Measurements from ENCODE around the gene NRP1.
A peak's percentile ranks its signal among the peaks of the same experiment; 100 is the strongest.

The NRP1 gene

GRCh38 chr10:33165911-33166310, 168.6 kb downstream of the NRP1 start:
- in situ Hi-C loops (cut with HindIII; ENCODE audit: low sequenced_read_pairs) = no loop called here
- H3K4me3 ChIP-seq (ENCODE audit: low read depth, low read length) = no peak overlapping the region
- TF ChIP-seq CTCF (IDR thresholded peaks at IDR 0.05; ENCODE audit: low read depth, low read length) = no peak
- no peak for DNase-seq (ENCODE audit: low read depth, low spot score)

GRCh38 chr10:33164060-33164709, 170.3 kb downstream of the NRP1 start:
- H3K4me3 ChIP-seq (ENCODE audit: low read depth, low read length) = no peak overlapping the region
- in situ Hi-C loops (cut with HindIII; ENCODE audit: low sequenced_read_pairs) = no loop called here
- DNase-seq (ENCODE audit: low read depth, low spot score) = peak; percentile 56

GRCh38 chr10:33162248-33162575, 172.3 kb downstream of the NRP1 start:
- H3K4me3 ChIP-seq (ENCODE audit: low read depth, low read length) = no peak overlapping the region
- no peak for TF ChIP-seq CTCF (IDR thresholded peaks at IDR 0.05; ENCODE audit: low read depth, low read length)
- in situ Hi-C loops (cut with HindIII; ENCODE audit: low sequenced_read_pairs) = no loop called here
- no peak for DNase-seq (ENCODE audit: low read depth, low spot score)

More at GRCh38 chr10:33164060-33164709, 170.3 kb downstream of the NRP1 start:
- no peak for TF ChIP-seq CTCF (IDR thresholded peaks at IDR 0.05; ENCODE audit: low read depth, low read length)

DNA sequence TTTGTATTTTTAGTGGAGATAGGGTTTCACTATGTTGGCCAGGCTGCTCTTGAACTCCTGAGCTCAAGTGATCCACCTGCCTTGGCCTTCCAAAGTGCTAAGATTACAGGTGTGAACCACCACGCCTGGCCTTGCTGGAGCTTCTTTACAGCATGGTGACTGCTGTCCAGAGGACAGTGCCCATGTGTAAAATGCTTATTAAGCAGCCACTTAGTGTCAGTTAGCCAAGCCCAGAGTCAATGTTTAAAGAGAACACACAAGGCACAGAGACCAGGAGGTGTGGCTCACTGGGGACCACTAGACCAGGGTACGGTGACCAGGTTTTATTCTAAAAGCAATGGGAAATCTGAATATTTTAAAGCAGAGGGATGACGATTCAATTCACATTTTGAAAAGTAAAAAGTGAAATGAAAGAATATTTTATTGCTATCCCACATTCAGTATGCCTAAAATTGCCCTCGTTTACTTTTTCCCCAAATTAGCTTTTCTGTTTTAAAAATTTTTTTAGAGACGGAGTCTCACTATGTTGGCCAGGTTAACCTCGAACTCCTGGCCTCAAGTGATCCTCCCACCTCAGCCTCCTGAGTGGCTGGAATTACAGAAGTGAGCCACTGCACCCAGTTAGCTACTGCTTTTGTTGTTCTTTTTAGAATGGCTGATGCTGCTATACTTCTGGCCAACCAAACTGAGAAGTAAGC, 172.8 kb downstream of the NRP1 start:
- in situ Hi-C loops (cut with HindIII; ENCODE audit: low sequenced_read_pairs) = no loop called here
- no peak for TF ChIP-seq CTCF (IDR thresholded peaks at IDR 0.05; ENCODE audit: low read depth, low read length)
- DNase-seq (ENCODE audit: low read depth, low spot score) = no peak
- no peak overlapping the region for H3K4me3 ChIP-seq (ENCODE audit: low read depth, low read length)

GRCh38 chr10:33160151-33160550, 174.3 kb downstream of the NRP1 start:
- TF ChIP-seq CTCF (IDR thresholded peaks at IDR 0.05; ENCODE audit: low read depth, low read length) = no peak
- in situ Hi-C loops (cut with HindIII; ENCODE audit: low sequenced_read_pairs) = no loop called here
- no peak overlapping the region for H3K4me3 ChIP-seq (ENCODE audit: low read depth, low read length)
- DNase-seq (ENCODE audit: low read depth, low spot score) = no peak

DNA sequence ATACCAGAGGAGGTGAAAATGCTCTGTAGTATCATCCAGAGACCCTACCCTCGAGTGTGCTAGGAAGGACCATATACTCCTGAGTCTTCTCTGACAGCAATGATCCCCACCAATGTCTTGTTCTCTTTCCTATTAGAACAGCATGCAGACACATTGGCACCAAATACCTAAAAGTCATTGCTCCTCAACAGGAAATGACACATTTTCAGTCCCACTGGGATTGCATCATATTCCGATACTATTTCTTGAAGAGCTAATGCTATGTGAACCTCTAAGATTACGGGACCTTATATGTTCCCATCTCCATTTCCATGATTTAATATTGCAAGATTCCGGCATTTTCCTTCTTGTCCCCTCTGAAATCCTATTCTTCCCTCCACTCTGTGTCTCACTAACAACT, 177.4 kb downstream of the NRP1 start:
- in situ Hi-C loops (cut with HindIII; ENCODE audit: low sequenced_read_pairs) = no loop called here
- DNase-seq (ENCODE audit: low read depth, low spot score) = peak; percentile 63
- TF ChIP-seq CTCF (IDR thresholded peaks at IDR 0.05; ENCODE audit: low read depth, low read length) = no peak
- no peak overlapping the region for H3K4me3 ChIP-seq (ENCODE audit: low read depth, low read length)
